DOHH2 (cell line): ENCODE measurements around the gene KIR3DL3.

ENCODE experiments used
- H3F3A ChIP-seq: fragments of 200-600 bp; sonication (generic), shearing (Covaris generic); 2 replicates; pipeline ENCODE4 v1.6.0; 2016; ENCODE audit warnings: antibody characterized with exemption, mild to moderate bottlenecking; ENCODE audit not compliant: control insufficient read depth, insufficient read depth
- H3K27ac ChIP-seq: fragments of 200-600 bp; sonication (generic); 2 replicates; pipeline ENCODE4 v1.5.1; 2014; ENCODE audit warnings: low read depth, mild to moderate bottlenecking, low read length, moderate library complexity
- H3K27me3 ChIP-seq: fragments of 200-600 bp; sonication (generic); 2 replicates; pipeline ENCODE4 v1.6.1; 2014; ENCODE audit warnings: mild to moderate bottlenecking, low read length, mixed read lengths; ENCODE audit not compliant: control insufficient read depth
- H3K36me3 ChIP-seq: fragments of 200-600 bp; sonication (generic); 2 replicates; pipeline ENCODE4 v1.6.1; 2014; ENCODE audit warnings: mild to moderate bottlenecking, low read length, moderate library complexity, mixed read lengths; ENCODE audit not compliant: control insufficient read depth
- H3K4me1 ChIP-seq: fragments of 200-600 bp; sonication (generic); 2 replicates; pipeline ENCODE4 v1.6.1; 2014; ENCODE audit warnings: mild to moderate bottlenecking, low read length, mixed read lengths; ENCODE audit not compliant: control insufficient read depth
- H3K4me2 ChIP-seq: fragments of 200-600 bp; sonication (generic); 2 replicates; pipeline ENCODE4 v1.6.0; 2014; ENCODE audit warnings: mild to moderate bottlenecking, low read length, moderate library complexity
- H3K4me3 ChIP-seq: fragments of 200-600 bp; sonication (generic); 2 replicates; pipeline ENCODE4 v1.5.1; 2014; ENCODE audit warnings: mild to moderate bottlenecking, low read length, mixed read lengths
- H3K79me2 ChIP-seq: fragments of 200-600 bp; sonication (generic); 2 replicates; pipeline ENCODE4 v1.6.1; 2014; ENCODE audit warnings: mild to moderate bottlenecking, low read length, mixed read lengths; ENCODE audit not compliant: control insufficient read depth
- H3K9me2 ChIP-seq: fragments of 200-600 bp; sonication (generic); replicated peaks from 2 replicates; pipeline ENCODE4 v1.6.1; 2014; ENCODE audit warnings: mild to moderate bottlenecking, low read length, mixed read lengths; ENCODE audit not compliant: control insufficient read depth
- H3K9me3 ChIP-seq: fragments of 200-600 bp; sonication (generic); 2 replicates; pipeline ENCODE4 v1.6.1; 2014; ENCODE audit warnings: antibody characterized with exemption, low read length, mixed read lengths; ENCODE audit not compliant: control insufficient read depth, insufficient read depth
- H4K20me1 ChIP-seq: fragments of 200-600 bp; sonication (generic); 2 replicates; pipeline ENCODE4 v1.6.0; 2014; ENCODE audit warnings: low read depth, mild to moderate bottlenecking, antibody characterized with exemption, low read length, moderate library complexity; ENCODE audit not compliant: control insufficient read depth, insufficient read depth
- EZH2phosphoT487 ChIP-seq: fragments of 200-600 bp; sonication (generic); IDR thresholded peaks from 2 replicates; pipeline ENCODE4 v1.6.1; 2017; ENCODE audit warnings: borderline replicate concordance, mild to moderate bottlenecking, antibody characterized with exemption, low read length, moderate library complexity, mixed read lengths
- TF ChIP-seq, protein P1 (sequence below): fragments of 200-600 bp; sonication (generic); IDR thresholded peaks from one replicate; pipeline ENCODE4 v1.5.1; 2014; ENCODE audit warnings: antibody characterized with exemption, mild to moderate bottlenecking, low read depth, low read length; ENCODE audit not compliant: poor library complexity, severe bottlenecking

KIR3DL3 gene

DNA sequence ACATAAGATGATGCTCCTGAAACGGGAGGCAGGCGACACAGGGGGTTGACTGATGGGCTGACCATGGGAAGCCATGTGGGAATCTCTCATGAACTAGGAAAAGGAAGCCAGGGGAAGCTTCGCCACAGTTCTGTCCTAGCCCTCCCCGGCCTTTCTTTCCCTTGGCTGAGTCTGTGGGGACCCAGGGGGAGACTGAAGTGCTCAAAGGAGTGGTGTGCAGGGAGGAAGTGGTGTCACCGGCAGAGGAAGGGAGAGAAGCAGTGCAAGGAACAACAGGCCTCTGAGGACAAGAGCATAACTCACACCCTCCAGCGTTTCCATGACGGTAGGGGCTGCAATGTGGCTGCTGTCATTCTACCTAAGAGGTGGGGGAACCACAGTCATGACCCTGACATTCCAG lies 1.1 kb downstream of the KIR3DL3 start:
- no peak overlapping the region for H3K4me3 ChIP-seq
- H3K27me3 ChIP-seq = no peaks in the 10 kb centered on the region; the same call in 1 of the 2 replicates
- no peaks in the 10 kb centered on the region for H3K4me1 ChIP-seq
- H3K27ac ChIP-seq = no peak overlapping the region
- no peaks in the 10 kb centered on the region for H3F3A ChIP-seq
- no peaks in the 10 kb centered on the region for H4K20me1 ChIP-seq
- no peaks in the 10 kb centered on the region for H3K9me2 ChIP-seq
- H3K4me2 ChIP-seq = no peak overlapping the region
- peaks cover 6% of the 10 kb centered on the region for H3K9me3 ChIP-seq
- no peaks in the 10 kb centered on the region for H3K36me3 ChIP-seq
- TF ChIP-seq, protein P1, sequence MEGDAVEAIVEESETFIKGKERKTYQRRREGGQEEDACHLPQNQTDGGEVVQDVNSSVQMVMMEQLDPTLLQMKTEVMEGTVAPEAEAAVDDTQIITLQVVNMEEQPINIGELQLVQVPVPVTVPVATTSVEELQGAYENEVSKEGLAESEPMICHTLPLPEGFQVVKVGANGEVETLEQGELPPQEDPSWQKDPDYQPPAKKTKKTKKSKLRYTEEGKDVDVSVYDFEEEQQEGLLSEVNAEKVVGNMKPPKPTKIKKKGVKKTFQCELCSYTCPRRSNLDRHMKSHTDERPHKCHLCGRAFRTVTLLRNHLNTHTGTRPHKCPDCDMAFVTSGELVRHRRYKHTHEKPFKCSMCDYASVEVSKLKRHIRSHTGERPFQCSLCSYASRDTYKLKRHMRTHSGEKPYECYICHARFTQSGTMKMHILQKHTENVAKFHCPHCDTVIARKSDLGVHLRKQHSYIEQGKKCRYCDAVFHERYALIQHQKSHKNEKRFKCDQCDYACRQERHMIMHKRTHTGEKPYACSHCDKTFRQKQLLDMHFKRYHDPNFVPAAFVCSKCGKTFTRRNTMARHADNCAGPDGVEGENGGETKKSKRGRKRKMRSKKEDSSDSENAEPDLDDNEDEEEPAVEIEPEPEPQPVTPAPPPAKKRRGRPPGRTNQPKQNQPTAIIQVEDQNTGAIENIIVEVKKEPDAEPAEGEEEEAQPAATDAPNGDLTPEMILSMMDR = no peak
- TF ChIP-seq EZH2phosphoT487 = no peak
- no peaks in the 10 kb centered on the region for H3K79me2 ChIP-seq

DNA sequence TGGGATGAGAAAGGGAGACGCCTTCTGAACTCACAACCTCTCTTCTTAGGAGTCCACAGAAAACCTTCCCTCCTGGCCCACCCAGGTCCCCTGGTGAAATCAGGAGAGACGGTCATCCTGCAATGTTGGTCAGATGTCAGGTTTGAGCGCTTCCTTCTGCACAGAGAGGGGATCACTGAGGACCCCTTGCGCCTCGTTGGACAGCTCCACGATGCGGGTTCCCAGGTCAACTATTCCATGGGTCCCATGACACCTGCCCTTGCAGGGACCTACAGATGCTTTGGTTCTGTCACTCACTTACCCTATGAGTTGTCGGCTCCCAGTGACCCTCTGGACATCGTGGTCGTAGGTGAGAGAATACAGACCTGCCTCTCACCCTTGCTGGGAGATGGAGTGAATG lies 3.3 kb downstream of the KIR3DL3 start:
- H3K4me3 ChIP-seq = no peak overlapping the region
- no peak overlapping the region for H3K27ac ChIP-seq
- H3K79me2 ChIP-seq = no peaks in the 10 kb centered on the region
- H3F3A ChIP-seq = no peaks in the 10 kb centered on the region
- H3K9me2 ChIP-seq = no peaks in the 10 kb centered on the region
- H3K4me1 ChIP-seq = peaks cover 4% of the 10 kb centered on the region
- no peaks in the 10 kb centered on the region for H3K9me3 ChIP-seq
- TF ChIP-seq, protein P1 = no peak
- TF ChIP-seq EZH2phosphoT487 = no peak
- H3K4me2 ChIP-seq = no peak overlapping the region
- H4K20me1 ChIP-seq = no peaks in the 10 kb centered on the region
- no peaks in the 10 kb centered on the region for H3K36me3 ChIP-seq
- H3K27me3 ChIP-seq = no peaks in the 10 kb centered on the region; the same call in 1 of the 2 replicates

DNA sequence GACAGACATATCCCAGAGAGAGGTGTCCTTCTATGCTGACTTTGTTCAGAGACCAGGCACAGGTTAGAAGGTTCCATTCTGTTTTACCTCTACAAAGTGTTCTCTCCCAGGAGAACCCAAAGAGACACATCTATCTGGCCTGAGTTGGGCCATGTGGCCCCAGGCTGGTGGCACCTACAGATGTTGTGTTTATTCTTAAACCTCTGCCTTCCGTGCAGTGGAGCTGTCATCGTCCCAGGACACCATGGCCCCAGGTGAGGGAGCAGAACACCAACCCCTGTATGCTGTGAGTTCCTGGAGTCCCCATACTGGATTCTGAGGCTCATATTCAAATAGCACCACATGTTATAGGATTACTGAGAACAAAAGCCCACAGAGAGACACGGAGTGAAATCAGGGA lies 3.9 kb downstream of the KIR3DL3 start:
- H3K4me3 ChIP-seq = no peak overlapping the region

More for the DNA sequence above, 3.9 kb downstream of the KIR3DL3 start:
- Histone ChIP-seq H3K9me3 (no peaks in the 10 kb centered on the region), H3K4me2 (no peak overlapping the region), H3K9me2 (no peaks in the 10 kb centered on the region), H3K27ac (no peak overlapping the region), H3K36me3 (no peaks in the 10 kb centered on the region), H3K27me3 (no peaks in the 10 kb centered on the region; the same call in 1 of the 2 replicates), H3F3A (no peaks in the 10 kb centered on the region), H3K79me2 (no peaks in the 10 kb centered on the region), H4K20me1 (no peaks in the 10 kb centered on the region), H3K4me1 (peaks cover 4% of the 10 kb centered on the region)
- no peak for TF ChIP-seq EZH2phosphoT487
- TF ChIP-seq, protein P1 = no peak
